Keratinocyte (primary cell): Measurements from ENCODE around the gene RALY. TPM values are rescaled to one million over a fixed set of nuclear protein-coding genes. Genes with fewer than 3 reads are reported as not detected.

ENCODE experiments used
- DNase-seq: peaks from one replicate; pipeline ENCODE4 v3.0.0-alpha.2; 2011; ENCODE audit warnings: low read depth, missing footprints, low spot score
- FAIRE-seq: peaks from 2 replicates; lab custom pipeline; 2011; peaks lifted over from hg19 to GRCh38; lab: Jason Lieb, UNC
- H2AFZ ChIP-seq: 2 replicates; pipeline ENCODE4 v1.6.0; 2012; ENCODE audit warnings: low read length, control low read depth, inconsistent platforms; ENCODE audit not compliant: control insufficient read depth
- H3K27ac ChIP-seq: 2 replicates; pipeline ENCODE4 v1.5.1; 2011; ENCODE audit warnings: low read length; ENCODE audit not compliant: control insufficient read depth, insufficient read depth
- H3K27me3 ChIP-seq: 3 replicates; pipeline ENCODE4 v1.6.0; 2011; ENCODE audit warnings: low read length; ENCODE audit not compliant: control insufficient read depth, insufficient read depth; ENCODE audit errors: extremely low read depth
- H3K36me3 ChIP-seq, 2 experiments: 2 replicates in 1 of 2; 3 replicates in 1 of 2; pipeline ENCODE4 v1.5.1; 2011; ENCODE audit warnings: low read length in 2 of 2, mild to moderate bottlenecking in 1 of 2; ENCODE audit not compliant: control insufficient read depth in 2 of 2, insufficient read depth in 2 of 2; ENCODE audit errors: extremely low read depth in 1 of 2
- H3K4me1 ChIP-seq: 3 replicates; pipeline ENCODE4 v1.5.1; 2011; ENCODE audit warnings: low read length; ENCODE audit not compliant: control insufficient read depth, insufficient read depth; ENCODE audit errors: extremely low read depth
- H3K4me2 ChIP-seq: 3 replicates; pipeline ENCODE4 v1.6.0; 2011; ENCODE audit warnings: low read depth, low read length; ENCODE audit not compliant: control insufficient read depth, insufficient read depth; ENCODE audit errors: extremely low read depth
- H3K4me3 ChIP-seq, 3 experiments: fragments of 200-600 bp in 1 of 3; sonication (generic) in 1 of 3; 2 replicates in 2 of 3; 3 replicates in 1 of 3; pipeline ENCODE4 v1.5.1; 2011 to 2016; ENCODE audit warnings: low read length in 3 of 3, mild to moderate bottlenecking in 3 of 3, control low read depth in 2 of 3, inconsistent platforms in 1 of 3, low read depth in 1 of 3, mixed read lengths in 1 of 3, mixed run types in 1 of 3, moderate library complexity in 1 of 3; ENCODE audit not compliant: control insufficient read depth in 2 of 3, insufficient read depth in 2 of 3; ENCODE audit errors: extremely low read depth in 1 of 3
- H3K79me2 ChIP-seq: 2 replicates; pipeline ENCODE4 v1.6.0; 2012; ENCODE audit warnings: low read length; ENCODE audit not compliant: control insufficient read depth, insufficient read depth
- H3K9ac ChIP-seq: 3 replicates; pipeline ENCODE4 v1.6.0; 2011; ENCODE audit warnings: low read length; ENCODE audit not compliant: control insufficient read depth, insufficient read depth; ENCODE audit errors: extremely low read depth
- H3K9me1 ChIP-seq: 3 replicates; pipeline ENCODE4 v1.6.0; 2011; ENCODE audit warnings: low read length; ENCODE audit not compliant: control insufficient read depth, insufficient read depth; ENCODE audit errors: extremely low read depth
- H3K9me3 ChIP-seq: 2 replicates; pipeline ENCODE4 v1.5.1; 2012; ENCODE audit warnings: low read depth, low read length; ENCODE audit not compliant: control insufficient read depth
- H4K20me1 ChIP-seq: 3 replicates; pipeline ENCODE4 v1.6.0; 2011; ENCODE audit warnings: low read length; ENCODE audit not compliant: control insufficient read depth, insufficient read depth; ENCODE audit errors: extremely low read depth
- CTCF ChIP-seq, 3 experiments: IDR thresholded peaks in 1 of 3; conservative IDR thresholded peaks in 1 of 3; optimal IDR thresholded peaks in 1 of 3; 2 replicates in 2 of 3; 3 replicates in 1 of 3; pipeline versions ENCODE3 to v1.5.1; 2011; ENCODE audit warnings: low read length in 3 of 3, mild to moderate bottlenecking in 3 of 3, moderate library complexity in 2 of 3, control low read depth in 1 of 3, inconsistent platforms in 1 of 3; ENCODE audit not compliant: insufficient read depth in 2 of 3; ENCODE audit errors: extremely low read depth in 1 of 3
- EZH2 ChIP-seq: IDR thresholded peaks from one replicate; pipeline ENCODE4 v1.6.1; 2012; ENCODE audit warnings: inconsistent platforms, mild to moderate bottlenecking, low read length, moderate library complexity
- dilution Hi-C: fragments of 300-500 bp; cut with MboI; formaldehyde crosslinking; loops from one replicate; pipeline ENCODE4 v1.7.0; 2020; ENCODE audit warnings: low sequenced_read_pairs; ENCODE audit not compliant: extremely low pct_ligation_motif_present
- polyA plus RNA-seq, 5 experiments: library from polyadenylated mRNA; depleted of rRNA in 3 of 5; stranded (reverse) in 3 of 5; stranded (forward) in 1 of 5; unstranded in 1 of 5; fragments of >200 nt; gene quantifications; 1 replicate in 1 of 5; 2 replicates in 3 of 5; 3 replicates in 1 of 5; pipeline versions ENCODE4 v1.2.1 to v1.2.3, GENCODE V29; 2011 to 2012; ENCODE audit warnings: missing spikeins in 2 of 5, low read depth in 1 of 5, low replicate concordance in 1 of 5

The RALY gene
- polyA plus RNA-seq, 1 donor (not counting 4 experiments of a cell fraction or from before 2014, with no cell fraction given), result 118 TPM

- FAIRE-seq, result no peak
- dilution Hi-C loops, result no loop called here
These were observed 55.7 kb downstream of the RALY start for GRCh38 chr20:34049389-34049788.

GRCh38 chr20:34049897-34050695 lies 56.4 kb downstream of the RALY start:
- H3K9ac ChIP-seq, result no peak overlapping the region
- DNase-seq (no peak), FAIRE-seq (no peak)
- H3K36me3 ChIP-seq, result peaks cover 1 to 4% of the 10 kb centered on the region in 2 experiments
- no peaks in the 10 kb centered on the region for H3K9me3 ChIP-seq
- dilution Hi-C loops, result loop anchor here (25.0 kb wide), 1 partner anchor 113 kb away; no protein-coding TSS in a partner anchor
- H3K79me2 ChIP-seq, result peaks cover 91% of the 10 kb centered on the region
- H3K4me2 ChIP-seq, result no peak overlapping the region
- H3K9me1 ChIP-seq, result peaks cover 4% of the 10 kb centered on the region
- no peak overlapping the region for H3K27ac ChIP-seq
- no peak overlapping the region for H2AFZ ChIP-seq
- H3K4me1 ChIP-seq, result no peaks in the 10 kb centered on the region
- peaks cover 3% of the 10 kb centered on the region for H4K20me1 ChIP-seq
- no peak for TF ChIP-seq EZH2
- no peak for TF ChIP-seq CTCF (optimal IDR thresholded peaks at IDR 0.05 in 1 of 3, IDR thresholded peaks at IDR 0.05 in 1 of 3, conservative IDR thresholded peaks at IDR 0.05 in 1 of 3; ENCODE audit: extremely low read depth in 1 of 3, insufficient read depth in 2 of 3, low read length in 3 of 3)
- H3K27me3 ChIP-seq, result no peaks in the 10 kb centered on the region
- H3K4me3 ChIP-seq, result no peak overlapping the region

More at GRCh38 chr20:34049389-34049788, 55.7 kb downstream of the RALY start:
- Histone ChIP-seq H3K4me2 (no peak overlapping the region), H3K27ac (no peak overlapping the region), H3K27me3 (no peaks in the 10 kb centered on the region), H2AFZ (no peak overlapping the region), H3K4me3 (no peak overlapping the region), H3K79me2 (peaks cover 90% of the 10 kb centered on the region), H3K36me3 (peaks cover 1 to 4% of the 10 kb centered on the region in 2 experiments), H3K9ac (no peak overlapping the region), H3K4me1 (no peaks in the 10 kb centered on the region), H3K9me3 (no peaks in the 10 kb centered on the region), H3K9me1 (peaks cover 4% of the 10 kb centered on the region), H4K20me1 (peaks cover 7% of the 10 kb centered on the region)
- TF ChIP-seq CTCF (optimal IDR thresholded peaks at IDR 0.05 in 1 of 3, IDR thresholded peaks at IDR 0.05 in 1 of 3, conservative IDR thresholded peaks at IDR 0.05 in 1 of 3; ENCODE audit: extremely low read depth in 1 of 3, insufficient read depth in 2 of 3, low read length in 3 of 3) (no peak), EZH2 (no peak)
- no peak for DNase-seq
